Liver (tissue), 3 donors: Measurements from ENCODE around the gene OSBPL5.

Experiments used
- EGR1 ChIP-seq, 2 donors: IDR thresholded peaks; 2 replicates each; pipeline ENCODE4 v1.6.1; 2016 to 2018; ENCODE audit warnings: antibody characterized with exemption in 2 of 2, low read depth in 2 of 2
- FOXA1 ChIP-seq: IDR thresholded peaks from 2 replicates; pipeline ENCODE4 v1.6.1; 2016; ENCODE audit warnings: antibody characterized with exemption
- GABPA ChIP-seq, 2 donors: IDR thresholded peaks in 1 of 2; conservative IDR thresholded peaks in 1 of 2; 2 replicates each; pipeline ENCODE4 v1.6.1; 2016; ENCODE audit warnings: antibody characterized with exemption in 2 of 2, mild to moderate bottlenecking in 1 of 2, moderate library complexity in 1 of 2
- HNF4A ChIP-seq, 2 donors: conservative IDR thresholded peaks; 2 replicates each; pipeline ENCODE4 v1.6.1; 2016; ENCODE audit warnings: antibody characterized with exemption in 2 of 2, mild to moderate bottlenecking in 2 of 2
- JUND ChIP-seq, 2 donors: IDR thresholded peaks; 2 replicates each; pipeline ENCODE4 v1.6.1; 2016; ENCODE audit warnings: antibody characterized with exemption in 2 of 2
- RAD21 ChIP-seq, 2 donors: IDR thresholded peaks; 2 replicates each; pipeline ENCODE4 v1.6.1; 2016; ENCODE audit warnings: antibody characterized with exemption in 2 of 2, mild to moderate bottlenecking in 2 of 2
- SP1 ChIP-seq: IDR thresholded peaks from 2 replicates; pipeline ENCODE4 v1.6.1; 2018; ENCODE audit warnings: antibody characterized with exemption, mild to moderate bottlenecking
- TAF1 ChIP-seq: conservative IDR thresholded peaks from 2 replicates; pipeline ENCODE4 v1.6.1; 2016; ENCODE audit warnings: antibody characterized with exemption, mild to moderate bottlenecking
- TF ChIP-seq, protein P1 (sequence below): fragments of 150-350 bp; IDR thresholded peaks from 2 replicates; pipeline ENCODE4 v1.5.1; 2017; ENCODE audit warnings: improper control_type of control experiment, low read depth, low read length; ENCODE audit not compliant: missing input control
- TF ChIP-seq, protein P2 (sequence below): IDR thresholded peaks from 2 replicates; pipeline ENCODE4 v1.6.1; 2016; ENCODE audit warnings: antibody characterized with exemption, mild to moderate bottlenecking
- donor health status: healthy.
- donor health status: healthy.

GRCh38 chr11:3109434-3109833 is 55.7 kb downstream of the OSBPL5 start:
- TF ChIP-seq, protein P1, sequence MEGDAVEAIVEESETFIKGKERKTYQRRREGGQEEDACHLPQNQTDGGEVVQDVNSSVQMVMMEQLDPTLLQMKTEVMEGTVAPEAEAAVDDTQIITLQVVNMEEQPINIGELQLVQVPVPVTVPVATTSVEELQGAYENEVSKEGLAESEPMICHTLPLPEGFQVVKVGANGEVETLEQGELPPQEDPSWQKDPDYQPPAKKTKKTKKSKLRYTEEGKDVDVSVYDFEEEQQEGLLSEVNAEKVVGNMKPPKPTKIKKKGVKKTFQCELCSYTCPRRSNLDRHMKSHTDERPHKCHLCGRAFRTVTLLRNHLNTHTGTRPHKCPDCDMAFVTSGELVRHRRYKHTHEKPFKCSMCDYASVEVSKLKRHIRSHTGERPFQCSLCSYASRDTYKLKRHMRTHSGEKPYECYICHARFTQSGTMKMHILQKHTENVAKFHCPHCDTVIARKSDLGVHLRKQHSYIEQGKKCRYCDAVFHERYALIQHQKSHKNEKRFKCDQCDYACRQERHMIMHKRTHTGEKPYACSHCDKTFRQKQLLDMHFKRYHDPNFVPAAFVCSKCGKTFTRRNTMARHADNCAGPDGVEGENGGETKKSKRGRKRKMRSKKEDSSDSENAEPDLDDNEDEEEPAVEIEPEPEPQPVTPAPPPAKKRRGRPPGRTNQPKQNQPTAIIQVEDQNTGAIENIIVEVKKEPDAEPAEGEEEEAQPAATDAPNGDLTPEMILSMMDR = no peak
- TF ChIP-seq FOXA1 (no peak), SP1 (no peak), GABPA (IDR thresholded peaks at IDR 0.05 in 1 of 2, conservative IDR thresholded peaks at IDR 0.05 in 1 of 2) (no peak), TAF1 (no peak), RAD21 (IDR thresholded peaks at IDR 0.05) (no peak), HNF4A (conservative IDR thresholded peaks at IDR 0.05) (no peak), EGR1 (IDR thresholded peaks at IDR 0.05; ENCODE audit: low read depth in 2 of 2) (no peak), JUND (IDR thresholded peaks at IDR 0.05) (no peak)
- TF ChIP-seq, protein P2, sequence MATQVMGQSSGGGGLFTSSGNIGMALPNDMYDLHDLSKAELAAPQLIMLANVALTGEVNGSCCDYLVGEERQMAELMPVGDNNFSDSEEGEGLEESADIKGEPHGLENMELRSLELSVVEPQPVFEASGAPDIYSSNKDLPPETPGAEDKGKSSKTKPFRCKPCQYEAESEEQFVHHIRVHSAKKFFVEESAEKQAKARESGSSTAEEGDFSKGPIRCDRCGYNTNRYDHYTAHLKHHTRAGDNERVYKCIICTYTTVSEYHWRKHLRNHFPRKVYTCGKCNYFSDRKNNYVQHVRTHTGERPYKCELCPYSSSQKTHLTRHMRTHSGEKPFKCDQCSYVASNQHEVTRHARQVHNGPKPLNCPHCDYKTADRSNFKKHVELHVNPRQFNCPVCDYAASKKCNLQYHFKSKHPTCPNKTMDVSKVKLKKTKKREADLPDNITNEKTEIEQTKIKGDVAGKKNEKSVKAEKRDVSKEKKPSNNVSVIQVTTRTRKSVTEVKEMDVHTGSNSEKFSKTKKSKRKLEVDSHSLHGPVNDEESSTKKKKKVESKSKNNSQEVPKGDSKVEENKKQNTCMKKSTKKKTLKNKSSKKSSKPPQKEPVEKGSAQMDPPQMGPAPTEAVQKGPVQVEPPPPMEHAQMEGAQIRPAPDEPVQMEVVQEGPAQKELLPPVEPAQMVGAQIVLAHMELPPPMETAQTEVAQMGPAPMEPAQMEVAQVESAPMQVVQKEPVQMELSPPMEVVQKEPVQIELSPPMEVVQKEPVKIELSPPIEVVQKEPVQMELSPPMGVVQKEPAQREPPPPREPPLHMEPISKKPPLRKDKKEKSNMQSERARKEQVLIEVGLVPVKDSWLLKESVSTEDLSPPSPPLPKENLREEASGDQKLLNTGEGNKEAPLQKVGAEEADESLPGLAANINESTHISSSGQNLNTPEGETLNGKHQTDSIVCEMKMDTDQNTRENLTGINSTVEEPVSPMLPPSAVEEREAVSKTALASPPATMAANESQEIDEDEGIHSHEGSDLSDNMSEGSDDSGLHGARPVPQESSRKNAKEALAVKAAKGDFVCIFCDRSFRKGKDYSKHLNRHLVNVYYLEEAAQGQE = no peak
